Stimulated activated CD4-positive, alpha-beta T cell treated with anti-CD3 and anti-CD28 coated beads, Interleukin-4, amount 100 ng/mL, for 24 hours (primary cell): ENCODE results near the gene ESR1.
"Not testable (repeated sequence)": the region's sequence is repeated elsewhere in the genome, so short reads cannot be mapped to it uniquely, and the experiment has no call there.

ENCODE experiments used
- DNase-seq: peaks from one replicate; pipeline ENCODE4 v3.0.0-alpha.2; 2020

The ESR1 gene

GRCh38 chr6:152099446-152100182 is 292.1 kb downstream of the ESR1 start:
- DNase-seq: no peak

GRCh38 chr6:152100183-152100618 is 292.7 kb downstream of the ESR1 start:
- no peak for DNase-seq

- DNase-seq: no peak
Observed at GRCh38 chr6:152107973-152108372, 300.5 kb downstream of the ESR1 start.

- no peak for DNase-seq
Observed at GRCh38 chr6:152110886-152111820, 303.7 kb downstream of the ESR1 start.

GRCh38 chr6:152112491-152113261 is 305.2 kb downstream of the ESR1 start:
- no peak for DNase-seq

GRCh38 chr6:152117156-152118133 is 310.0 kb downstream of the ESR1 start:
- DNase-seq: no peak

- DNase-seq: no peak
Observed at GRCh38 chr6:152118224-152118623, 310.7 kb downstream of the ESR1 start.

- no peak for DNase-seq
Observed at GRCh38 chr6:152118678-152119077, 311.2 kb downstream of the ESR1 start.

GRCh38 chr6:152119831-152120230 is 312.3 kb downstream of the ESR1 start:
- DNase-seq: no peak

- DNase-seq: no peak
Observed at GRCh38 chr6:152121910-152122309, 314.4 kb downstream of the ESR1 start.

- no peak for DNase-seq
Observed at GRCh38 chr6:152122434-152122833, 315.0 kb downstream of the ESR1 start.

GRCh38 chr6:152123076-152123475 is 315.6 kb downstream of the ESR1 start:
- no peak for DNase-seq

- no peak for DNase-seq
Observed at GRCh38 chr6:152124429-152125074, 317.1 kb downstream of the ESR1 start.

GRCh38 chr6:152127432-152128165 is 320.1 kb downstream of the ESR1 start:
- no peak for DNase-seq

- DNase-seq: no peak
Observed at GRCh38 chr6:152129691-152130151, 322.2 kb downstream of the ESR1 start.

- DNase-seq: no peak
Observed at GRCh38 chr6:152130441-152130840, 323.0 kb downstream of the ESR1 start.

- no peak for DNase-seq
Observed at GRCh38 chr6:152135755-152136448, 328.4 kb downstream of the ESR1 start.

GRCh38 chr6:152136449-152136825 is 329.0 kb downstream of the ESR1 start:
- no peak for DNase-seq

GRCh38 chr6:152138344-152138743 is 330.9 kb downstream of the ESR1 start:
- not testable (repeated sequence) for DNase-seq

GRCh38 chr6:152142105-152142504 is 334.6 kb downstream of the ESR1 start:
- DNase-seq: no peak
